ENCODE data around the gene SCN1B.

GRCh38 chr19:35000338-35000646, 30.0 kb upstream of the SCN1B start:
- TF ChIP-seq CTCF (IDR thresholded peaks at IDR 0.05; ENCODE audit: borderline replicate concordance, extremely low read depth, low read length, poor library complexity, severe bottlenecking) (no peak), EZH2 (IDR thresholded peaks at IDR 0.05; ENCODE audit: borderline replicate concordance, low read depth, low read length, severe bottlenecking) (no peak)

Data from DND-41 (cell line).